ENCODE data around the gene CDY2A. TPM values are rescaled to one million over a fixed set of nuclear protein-coding genes. Genes with fewer than 3 reads are reported as not detected.

CDY2A gene
- total RNA-seq = not detected in 2 replicates

GRCh38 chrY:18025487-18025886, at the start of gene CDY2A:
Gene CDY2A, plus strand, starts transcription at chrY:18025787. Its CDS starts 328 bp downstream, at chrY:18026115.

Other genes with a start within 250 kb of the CDY2A start
- gene CDY2B, start 145.6 kb upstream of the CDY2A start, total RNA-seq = not detected in 2 replicates